Skeletal muscle tissue (tissue), 4 donors: ENCODE measurements around the gene MCRIP1. TPM values are rescaled to one million over a fixed set of nuclear protein-coding genes. Genes with fewer than 3 reads are reported as not detected.
"Not testable (repeated sequence)": the region's sequence is repeated elsewhere in the genome, so short reads cannot be mapped to it uniquely, and the experiment has no call there.

ENCODE experiments used
- H3K27ac ChIP-seq: one replicate; pipeline ENCODE4 v1.7.0; 2013; ENCODE audit warnings: mild to moderate bottlenecking, low read depth, low read length, inconsistent platforms
- H3K27me3 ChIP-seq, 3 donors: one replicate each; pipeline ENCODE4 v1.7.0; 2013; ENCODE audit warnings: low read length in 3 of 3; ENCODE audit not compliant: control insufficient read depth in 3 of 3, insufficient read depth in 3 of 3
- H3K36me3 ChIP-seq, 3 donors: one replicate each; pipeline ENCODE4 v1.7.0; 2013; ENCODE audit warnings: low read length in 3 of 3; ENCODE audit not compliant: control insufficient read depth in 3 of 3, insufficient read depth in 3 of 3
- H3K4me1 ChIP-seq, 3 donors: one replicate each; pipeline ENCODE4 v1.7.0; 2013; ENCODE audit warnings: low read length in 3 of 3, mild to moderate bottlenecking in 3 of 3; ENCODE audit not compliant: control insufficient read depth in 3 of 3, insufficient read depth in 3 of 3
- H3K4me3 ChIP-seq, 3 donors: one replicate each; pipeline ENCODE4 v1.7.0; 2013; ENCODE audit warnings: low read length in 3 of 3
- H3K9ac ChIP-seq, 3 donors: one replicate each; pipeline ENCODE4 v1.7.0; 2013; ENCODE audit warnings: low read length in 3 of 3, mild to moderate bottlenecking in 3 of 3, moderate library complexity in 2 of 3, low read depth in 1 of 3
- H3K9me3 ChIP-seq, 3 donors: one replicate each; pipeline ENCODE4 v1.7.0; 2013; ENCODE audit warnings: low read length in 3 of 3; ENCODE audit not compliant: control insufficient read depth in 3 of 3
- total RNA-seq: library from RNA; depleted of rRNA; stranded (reverse); fragments of >200 nt; gene quantifications from one replicate; pipeline ENCODE4 v1.2.3, GENCODE V29; 2014
- donor health status: Osteomylitis.

Gene MCRIP1
- total RNA-seq, 1 donor from 2014 or later, result 81.9 TPM

GRCh38 chr17:81841866-81842265 lies 8.8 kb upstream of the MCRIP1 start:
- Histone ChIP-seq H3K27me3 (no peaks in the 10 kb centered on the region), H3K9me3 (no peaks in the 10 kb centered on the region), H3K27ac (peak overlapping the region; percentile 94), H3K4me3 (peak overlapping the region in 2 of 3 donors; percentile 51 to 72), H3K4me1 (peaks cover 35 to 57% (median 56%) of the 10 kb centered on the region in 3 donors), H3K36me3 (peaks cover 33 to 42% (median 41%) of the 10 kb centered on the region in 3 donors), H3K9ac (peak overlapping the region; percentile 48 to 90 (median 72))

- Histone ChIP-seq H3K9ac (peak overlapping the region; percentile 51 to 90 (median 72)), H3K27ac (peak overlapping the region; percentile 94), H3K9me3 (no peaks in the 10 kb centered on the region), H3K27me3 (no peaks in the 10 kb centered on the region), H3K4me3 (peak overlapping the region; percentile 2 to 72 (median 51)), H3K4me1 (peaks cover 35 to 63% (median 58%) of the 10 kb centered on the region in 3 donors), H3K36me3 (peaks cover 25 to 34% (median 34%) of the 10 kb centered on the region in 3 donors)
Observed at GRCh38 chr17:81840826-81841778, 8.0 kb upstream of the MCRIP1 start.

GRCh38 chr17:81840059-81840458 lies 7.0 kb upstream of the MCRIP1 start:
- not testable (repeated sequence) for H3K4me3 ChIP-seq, H3K9me3 ChIP-seq, H3K27me3 ChIP-seq
- H3K36me3 ChIP-seq, result peaks cover 15 to 24% (median 23%) of the 10 kb centered on the region in 3 donors
- peak overlapping the region in 2 of 3 donors; percentile 72 to 90 for H3K9ac ChIP-seq
- H3K4me1 ChIP-seq, result peaks cover 39 to 72% (median 66%) of the 10 kb centered on the region in 3 donors
- peak overlapping the region; percentile 94 for H3K27ac ChIP-seq

GRCh38 chr17:81839301-81839700 lies 6.2 kb upstream of the MCRIP1 start:
- H3K27ac ChIP-seq, result peak overlapping the region; percentile 94
- H3K4me3 ChIP-seq, result peak overlapping the region in 2 of 3 donors; percentile 8 to 25
- peaks cover 7 to 21% (median 16%) of the 10 kb centered on the region in 3 donors for H3K36me3 ChIP-seq
- peak overlapping the region; percentile 60 to 83 (median 80) for H3K9ac ChIP-seq
- no peaks in the 10 kb centered on the region for H3K27me3 ChIP-seq
- peaks cover 39 to 73% (median 66%) of the 10 kb centered on the region in 3 donors for H3K4me1 ChIP-seq
- no peaks in the 10 kb centered on the region for H3K9me3 ChIP-seq

- H3K9ac ChIP-seq, result peak overlapping the region; percentile 60 to 83 (median 80)
- peaks cover 40 to 76% (median 67%) of the 10 kb centered on the region in 3 donors for H3K4me1 ChIP-seq
- no peaks in the 10 kb centered on the region for H3K9me3 ChIP-seq
- H3K4me3 ChIP-seq, result peak overlapping the region in 2 of 3 donors; percentile 8 to 25
- no peaks in the 10 kb centered on the region for H3K27me3 ChIP-seq
- H3K36me3 ChIP-seq, result peaks cover 7 to 20% (median 11%) of the 10 kb centered on the region in 3 donors
- peak overlapping the region; percentile 94 for H3K27ac ChIP-seq
Observed at GRCh38 chr17:81838753-81839255, 5.7 kb upstream of the MCRIP1 start.

GRCh38 chr17:81837641-81838040 lies 4.5 kb upstream of the MCRIP1 start:
- Histone ChIP-seq H3K9me3 (no peaks in the 10 kb centered on the region), H3K36me3 (peaks cover 3 to 13% (median 5%) of the 10 kb centered on the region in 3 donors), H3K27me3 (no peaks in the 10 kb centered on the region), H3K4me1 (peaks cover 38 to 71% (median 61%) of the 10 kb centered on the region in 3 donors), H3K9ac (peak overlapping the region in 2 of 3 donors; percentile 32 to 50), H3K27ac (peak overlapping the region; percentile 80), H3K4me3 (peak overlapping the region in 2 of 3 donors; percentile 36 to 45)

- Histone ChIP-seq H3K27me3 (no peaks in the 10 kb centered on the region), H3K9me3 (no peaks in the 10 kb centered on the region), H3K4me1 (peaks cover 36 to 62% (median 47%) of the 10 kb centered on the region in 3 donors), H3K27ac (peak within 1 kb of the TSS; percentile 99), H3K9ac (peak within 1 kb of the TSS; percentile 98 to 100 (median 99)), H3K4me3 (peak within 1 kb of the TSS; percentile 75 to 96 (median 88)), H3K36me3 (peaks cover 0 to 11% (median 5%) of the 10 kb centered on the region in 3 donors)
Observed at GRCh38 chr17:81834831-81835267, 1.8 kb upstream of the MCRIP1 start, which contains the start of gene PPP1R27. Gene PPP1R27 (minus strand): TSS chr17:81835050. CDS start chr17:81834953, 97 bp downstream.

- Histone ChIP-seq H3K4me3 (peak overlapping the region; percentile 75 to 96 (median 88)), H3K27me3 (no peaks in the 10 kb centered on the region), H3K4me1 (peaks cover 35 to 59% (median 41%) of the 10 kb centered on the region in 3 donors), H3K27ac (peak overlapping the region; percentile 99), H3K36me3 (peaks cover 0 to 11% (median 5%) of the 10 kb centered on the region in 3 donors), H3K9ac (peak overlapping the region; percentile 98 to 100 (median 99)), H3K9me3 (no peaks in the 10 kb centered on the region)
Observed at GRCh38 chr17:81833921-81834830, 1.1 kb upstream of the MCRIP1 start.

- H3K4me1 ChIP-seq, result peaks cover 29 to 52% (median 29%) of the 10 kb centered on the region in 3 donors
- H3K9ac ChIP-seq, result peak overlapping the region; percentile 75 to 91 (median 88)
- no peaks in the 10 kb centered on the region for H3K27me3 ChIP-seq
- peak overlapping the region; percentile 95 for H3K27ac ChIP-seq
- peak overlapping the region; percentile 74 to 79 (median 78) for H3K4me3 ChIP-seq
- peaks cover 0 to 11% (median 5%) of the 10 kb centered on the region in 3 donors for H3K36me3 ChIP-seq
- H3K9me3 ChIP-seq, result no peaks in the 10 kb centered on the region
Observed at GRCh38 chr17:81832608-81833159, 407 bp downstream of the MCRIP1 start.
